ENCODE results near the gene HSD3B7. TPM values are rescaled to one million over a fixed set of nuclear protein-coding genes. Genes with fewer than 3 reads are reported as not detected.

The HSD3B7 gene
- polyA plus RNA-seq, 2 donors: 6.6 to 12.1 TPM

DNA sequence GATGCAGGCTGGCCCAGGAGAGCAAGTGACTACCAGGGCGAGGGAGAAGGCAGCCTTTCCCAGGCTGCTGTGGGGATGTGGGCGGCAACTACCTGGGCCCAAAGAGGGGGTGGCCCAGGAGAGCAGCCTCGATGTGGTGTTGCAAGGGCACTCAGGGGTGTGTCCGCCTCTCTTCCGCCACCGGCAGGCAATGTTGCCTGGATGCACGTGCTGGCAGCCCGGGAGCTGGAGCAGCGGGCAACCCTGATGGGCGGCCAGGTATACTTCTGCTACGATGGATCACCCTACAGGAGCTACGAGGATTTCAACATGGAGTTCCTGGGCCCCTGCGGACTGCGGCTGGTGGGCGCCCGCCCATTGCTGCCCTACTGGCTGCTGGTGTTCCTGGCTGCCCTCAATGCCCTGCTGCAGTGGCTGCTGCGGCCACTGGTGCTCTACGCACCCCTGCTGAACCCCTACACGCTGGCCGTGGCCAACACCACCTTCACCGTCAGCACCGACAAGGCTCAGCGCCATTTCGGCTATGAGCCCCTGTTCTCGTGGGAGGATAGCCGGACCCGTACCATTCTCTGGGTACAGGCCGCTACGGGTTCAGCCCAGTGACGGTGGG lies 2.7 kb downstream of the HSD3B7 start:
- peaks cover 0 to 10% of the 10 kb centered on the region in 2 donors for H3K4me1 ChIP-seq (ENCODE audit: control insufficient read depth in 2 of 2, insufficient read depth in 2 of 2, low read length in 1 of 2)
- H3K9me3 ChIP-seq (ENCODE audit: control insufficient read depth in 2 of 2, insufficient read depth in 1 of 2, low read depth in 1 of 2, low read length in 1 of 2): no peaks in the 10 kb centered on the region
- H3K27me3 ChIP-seq (ENCODE audit: control insufficient read depth in 1 of 2, insufficient read depth in 2 of 2, low read length in 2 of 2): no peaks in the 10 kb centered on the region
- H3K4me3 ChIP-seq (ENCODE audit: low read depth in 1 of 2, low read length in 2 of 2): no peak overlapping the region
- 91 to 95% methylated on average over 30 of the region's 30 CpGs for WGBS, 2 donors
- H3K27ac ChIP-seq (ENCODE audit: low read depth in 2 of 2, low read length in 1 of 2): no peak overlapping the region
- peaks cover 0 to 9% of the 10 kb centered on the region in 2 donors for H3K36me3 ChIP-seq (ENCODE audit: control insufficient read depth in 2 of 2, insufficient read depth in 2 of 2, low read length in 1 of 2)

DNA sequence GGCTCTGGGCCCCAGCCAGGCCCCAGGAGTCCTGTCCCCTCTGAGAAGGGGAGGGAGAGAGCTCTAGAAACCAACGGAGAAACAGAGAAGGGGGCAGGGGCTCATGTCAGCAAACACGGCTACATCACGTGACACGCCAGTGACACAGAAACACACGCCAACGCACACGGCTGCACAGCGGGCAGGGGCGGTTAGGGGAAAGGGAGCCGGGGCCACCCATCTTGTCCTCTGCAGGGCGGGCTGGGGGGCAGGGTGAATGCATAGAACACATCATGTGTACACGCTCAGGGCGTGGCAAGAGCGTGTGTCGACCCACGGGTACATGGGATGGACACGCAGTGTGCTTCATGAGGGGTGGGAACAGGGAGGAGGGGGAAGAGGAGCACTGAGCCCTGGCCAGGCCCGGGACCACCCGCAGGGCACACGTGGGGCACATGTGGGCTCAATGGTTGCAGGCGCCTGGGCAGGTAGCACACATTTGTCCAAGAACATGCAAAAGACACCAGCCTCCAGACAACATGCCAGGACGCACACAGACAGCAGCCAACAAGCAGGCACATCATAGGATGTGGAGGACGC lies 4.6 kb downstream of the HSD3B7 start:
- H3K36me3 ChIP-seq (ENCODE audit: control insufficient read depth in 2 of 2, insufficient read depth in 2 of 2, low read length in 1 of 2): peaks cover 0 to 7% of the 10 kb centered on the region in 2 donors
- 81 to 82% methylated on average over 23 of the region's 23 CpGs for WGBS, 2 donors
- peaks cover 0 to 9% of the 10 kb centered on the region in 2 donors for H3K4me1 ChIP-seq (ENCODE audit: control insufficient read depth in 2 of 2, insufficient read depth in 2 of 2, low read length in 1 of 2)
- no peaks in the 10 kb centered on the region for H3K27me3 ChIP-seq (ENCODE audit: control insufficient read depth in 1 of 2, insufficient read depth in 2 of 2, low read length in 2 of 2)
- no peak overlapping the region for H3K27ac ChIP-seq (ENCODE audit: low read depth in 2 of 2, low read length in 1 of 2)
- no peaks in the 10 kb centered on the region for H3K9me3 ChIP-seq (ENCODE audit: control insufficient read depth in 2 of 2, insufficient read depth in 1 of 2, low read depth in 1 of 2, low read length in 1 of 2)
- no peak overlapping the region for H3K4me3 ChIP-seq (ENCODE audit: low read depth in 1 of 2, low read length in 2 of 2)

DNA sequence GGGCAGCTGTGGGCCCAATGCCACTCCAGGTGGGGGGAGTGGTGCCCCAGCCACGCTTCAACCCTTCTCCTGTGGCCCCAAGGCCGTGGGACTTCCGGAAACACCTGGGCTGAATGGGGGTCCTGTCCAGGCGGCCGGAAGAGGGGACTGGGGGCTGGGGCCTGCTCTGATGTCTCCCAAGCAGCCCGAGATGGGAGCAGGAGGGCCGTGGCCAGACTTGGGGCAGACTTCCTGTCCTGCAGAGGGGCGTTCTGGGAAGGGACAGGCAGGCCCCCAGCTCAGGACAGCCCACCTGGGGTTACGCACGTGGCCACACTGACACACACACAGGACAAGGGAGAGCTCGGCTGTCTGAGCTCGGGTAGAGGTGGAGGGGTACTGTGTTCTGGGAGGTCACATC lies 5.1 kb downstream of the HSD3B7 start:
- Histone ChIP-seq H3K27ac (ENCODE audit: low read depth in 2 of 2, low read length in 1 of 2) (no peak overlapping the region), H3K27me3 (ENCODE audit: control insufficient read depth in 1 of 2, insufficient read depth in 2 of 2, low read length in 2 of 2) (no peaks in the 10 kb centered on the region), H3K36me3 (ENCODE audit: control insufficient read depth in 2 of 2, insufficient read depth in 2 of 2, low read length in 1 of 2) (peaks cover 0 to 7% of the 10 kb centered on the region in 2 donors), H3K4me1 (ENCODE audit: control insufficient read depth in 2 of 2, insufficient read depth in 2 of 2, low read length in 1 of 2) (peaks cover 0 to 8% of the 10 kb centered on the region in 2 donors), H3K4me3 (ENCODE audit: low read depth in 1 of 2, low read length in 2 of 2) (no peak overlapping the region), H3K9me3 (ENCODE audit: control insufficient read depth in 2 of 2, insufficient read depth in 1 of 2, low read depth in 1 of 2, low read length in 1 of 2) (no peaks in the 10 kb centered on the region)
- WGBS, 2 donors: 73 to 74% methylated on average over 12 of the region's 12 CpGs

DNA sequence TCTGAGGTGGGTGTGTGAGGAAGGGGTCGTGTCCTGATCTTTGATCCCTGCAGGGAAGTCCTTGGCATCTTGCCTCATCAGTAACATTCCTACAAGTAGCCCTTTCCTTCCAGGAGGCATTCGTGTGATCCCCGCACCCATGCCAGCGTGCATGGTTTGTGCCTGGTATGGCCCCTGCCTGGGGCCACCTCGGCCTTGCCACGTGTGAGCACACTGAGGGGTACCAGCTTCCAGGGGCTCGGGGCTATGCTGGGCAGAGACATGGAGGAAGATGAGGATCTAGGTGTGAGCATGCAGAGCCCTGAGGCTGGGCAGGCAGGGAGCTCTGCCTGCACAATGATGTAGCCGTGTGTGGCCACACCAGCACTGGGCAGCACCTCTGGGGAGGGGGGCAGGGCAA lies 6.0 kb downstream of the HSD3B7 start:
- no peak overlapping the region for H3K4me3 ChIP-seq (ENCODE audit: low read depth in 1 of 2, low read length in 2 of 2)
- no peak overlapping the region for H3K27ac ChIP-seq (ENCODE audit: low read depth in 2 of 2, low read length in 1 of 2)
- peaks cover 0 to 7% of the 10 kb centered on the region in 2 donors for H3K36me3 ChIP-seq (ENCODE audit: control insufficient read depth in 2 of 2, insufficient read depth in 2 of 2, low read length in 1 of 2)
- H3K27me3 ChIP-seq (ENCODE audit: control insufficient read depth in 1 of 2, insufficient read depth in 2 of 2, low read length in 2 of 2): no peaks in the 10 kb centered on the region
- H3K9me3 ChIP-seq (ENCODE audit: control insufficient read depth in 2 of 2, insufficient read depth in 1 of 2, low read depth in 1 of 2, low read length in 1 of 2): no peaks in the 10 kb centered on the region
- no peaks in the 10 kb centered on the region for H3K4me1 ChIP-seq (ENCODE audit: control insufficient read depth in 2 of 2, insufficient read depth in 2 of 2, low read length in 1 of 2)
- 73 to 77% methylated on average over 8 of the region's 8 CpGs for WGBS, 2 donors

GRCh38 chr16:30992276-30992780 lies 7.3 kb downstream of the HSD3B7 start:
- Histone ChIP-seq H3K36me3 (ENCODE audit: control insufficient read depth in 2 of 2, insufficient read depth in 2 of 2, low read length in 1 of 2) (peaks cover 0 to 7% of the 10 kb centered on the region in 2 donors), H3K27me3 (ENCODE audit: control insufficient read depth in 1 of 2, insufficient read depth in 2 of 2, low read length in 2 of 2) (no peaks in the 10 kb centered on the region), H3K27ac (ENCODE audit: low read depth in 2 of 2, low read length in 1 of 2) (no peak overlapping the region), H3K4me1 (ENCODE audit: control insufficient read depth in 2 of 2, insufficient read depth in 2 of 2, low read length in 1 of 2) (peaks cover 0 to 4% of the 10 kb centered on the region in 2 donors), H3K9me3 (ENCODE audit: control insufficient read depth in 2 of 2, insufficient read depth in 1 of 2, low read depth in 1 of 2, low read length in 1 of 2) (no peaks in the 10 kb centered on the region), H3K4me3 (ENCODE audit: low read depth in 1 of 2, low read length in 2 of 2) (no peak overlapping the region)
- 85 to 86% methylated on average over 21 of the region's 21 CpGs for WGBS, 2 donors

DNA sequence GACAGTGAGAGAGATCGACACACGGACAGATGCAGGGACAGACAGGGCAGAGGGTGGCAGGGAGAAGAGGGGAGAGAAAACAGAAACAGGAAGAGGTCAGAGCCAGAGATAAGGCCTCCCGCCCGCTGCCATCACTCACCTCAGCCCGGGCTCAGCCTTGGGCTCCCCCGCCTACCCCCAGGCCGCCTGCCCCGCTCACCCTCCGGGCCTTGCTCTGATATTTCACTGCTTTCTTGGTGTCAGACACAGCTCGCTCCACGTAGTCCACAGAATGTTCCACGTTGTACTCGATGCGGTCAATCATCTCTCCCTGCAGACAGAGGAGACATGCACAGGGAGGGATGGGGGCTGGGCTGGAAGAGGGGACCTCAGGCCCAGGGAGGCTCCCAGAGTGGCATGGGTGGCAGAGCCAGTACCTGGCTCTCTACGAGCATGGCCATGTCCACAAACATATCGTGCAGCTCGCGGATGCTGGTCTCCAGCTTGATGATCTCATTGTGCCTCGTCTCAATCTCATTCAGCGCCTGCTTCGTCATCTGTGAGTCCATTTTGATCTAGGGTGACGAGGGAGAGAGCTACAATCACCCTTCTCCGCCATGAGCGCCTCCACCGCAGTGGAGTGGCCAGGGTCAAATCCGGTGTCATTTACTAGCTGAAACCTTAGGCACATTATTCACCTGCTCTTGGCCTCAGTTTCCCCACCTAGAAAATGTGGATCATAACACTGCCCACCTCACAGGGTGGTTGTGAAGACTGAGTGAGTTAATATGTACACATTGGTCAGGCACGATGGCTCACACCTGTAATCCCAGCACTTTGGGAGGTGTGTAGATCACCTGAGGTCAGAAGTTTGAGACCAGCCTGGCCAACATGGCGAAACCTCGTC lies 8.2 kb downstream of the HSD3B7 start:
- 80 to 84% methylated on average over 28 to 29 of the region's 29 CpGs for WGBS, 2 donors
- no peak overlapping the region for H3K4me3 ChIP-seq (ENCODE audit: low read depth in 1 of 2, low read length in 2 of 2)
- no peaks in the 10 kb centered on the region for H3K27me3 ChIP-seq (ENCODE audit: control insufficient read depth in 1 of 2, insufficient read depth in 2 of 2, low read length in 2 of 2)
- H3K9me3 ChIP-seq (ENCODE audit: control insufficient read depth in 2 of 2, insufficient read depth in 1 of 2, low read depth in 1 of 2, low read length in 1 of 2): no peaks in the 10 kb centered on the region
- peaks cover 0 to 2% of the 10 kb centered on the region in 2 donors for H3K36me3 ChIP-seq (ENCODE audit: control insufficient read depth in 2 of 2, insufficient read depth in 2 of 2, low read length in 1 of 2)
- H3K4me1 ChIP-seq (ENCODE audit: control insufficient read depth in 2 of 2, insufficient read depth in 2 of 2, low read length in 1 of 2): peaks cover 2 to 11% of the 10 kb centered on the region in 2 donors
- H3K27ac ChIP-seq (ENCODE audit: low read depth in 2 of 2, low read length in 1 of 2): no peak overlapping the region

- Histone ChIP-seq H3K9me3 (ENCODE audit: control insufficient read depth in 2 of 2, insufficient read depth in 1 of 2, low read depth in 1 of 2, low read length in 1 of 2) (no peaks in the 10 kb centered on the region), H3K27ac (ENCODE audit: low read depth in 2 of 2, low read length in 1 of 2) (peak overlapping the region; percentile 47 to 75), H3K4me1 (ENCODE audit: control insufficient read depth in 2 of 2, insufficient read depth in 2 of 2, low read length in 1 of 2) (peaks cover 2 to 11% of the 10 kb centered on the region in 2 donors), H3K4me3 (ENCODE audit: low read depth in 1 of 2, low read length in 2 of 2) (no peak overlapping the region), H3K27me3 (ENCODE audit: control insufficient read depth in 1 of 2, insufficient read depth in 2 of 2, low read length in 2 of 2) (no peaks in the 10 kb centered on the region), H3K36me3 (ENCODE audit: control insufficient read depth in 2 of 2, insufficient read depth in 2 of 2, low read length in 1 of 2) (no peaks in the 10 kb centered on the region)
- 80 to 84% methylated on average over 11 of the region's 11 CpGs for WGBS, 2 donors
These were observed 10.9 kb downstream of the HSD3B7 start for GRCh38 chr16:30995927-30996323.

GRCh38 chr16:30996324-30996984 lies 11.4 kb downstream of the HSD3B7 start:
- WGBS, 2 donors: 13 to 22% methylated on average over 23 of the region's 23 CpGs
- H3K4me3 ChIP-seq (ENCODE audit: low read depth in 1 of 2, low read length in 2 of 2): peak overlapping the region; percentile 49 to 56

More at GRCh38 chr16:30996324-30996984, 11.4 kb downstream of the HSD3B7 start:
- H3K27me3 ChIP-seq (ENCODE audit: control insufficient read depth in 1 of 2, insufficient read depth in 2 of 2, low read length in 2 of 2): no peaks in the 10 kb centered on the region
- H3K9me3 ChIP-seq (ENCODE audit: control insufficient read depth in 2 of 2, insufficient read depth in 1 of 2, low read depth in 1 of 2, low read length in 1 of 2): no peaks in the 10 kb centered on the region
- no peaks in the 10 kb centered on the region for H3K36me3 ChIP-seq (ENCODE audit: control insufficient read depth in 2 of 2, insufficient read depth in 2 of 2, low read length in 1 of 2)
- peak overlapping the region; percentile 75 to 81 for H3K27ac ChIP-seq (ENCODE audit: low read depth in 2 of 2, low read length in 1 of 2)
- H3K4me1 ChIP-seq (ENCODE audit: control insufficient read depth in 2 of 2, insufficient read depth in 2 of 2, low read length in 1 of 2): peaks cover 2 to 14% of the 10 kb centered on the region in 2 donors
